Suppressor macrophage (primary cell): Measurements from ENCODE around the gene RRP7A.
"Not testable (repeated sequence)": the region's sequence is repeated elsewhere in the genome, so short reads cannot be mapped to it uniquely, and the experiment has no call there.

ENCODE experiments used
- DNase-seq, 4 experiments: peaks; one replicate each; pipeline ENCODE4 v3.0.0-alpha.2; 2020 to 2022

RRP7A gene

GRCh38 chr22:42536166-42536565 is 16.6 kb upstream of the RRP7A start:
- no peak for DNase-seq

DNA sequence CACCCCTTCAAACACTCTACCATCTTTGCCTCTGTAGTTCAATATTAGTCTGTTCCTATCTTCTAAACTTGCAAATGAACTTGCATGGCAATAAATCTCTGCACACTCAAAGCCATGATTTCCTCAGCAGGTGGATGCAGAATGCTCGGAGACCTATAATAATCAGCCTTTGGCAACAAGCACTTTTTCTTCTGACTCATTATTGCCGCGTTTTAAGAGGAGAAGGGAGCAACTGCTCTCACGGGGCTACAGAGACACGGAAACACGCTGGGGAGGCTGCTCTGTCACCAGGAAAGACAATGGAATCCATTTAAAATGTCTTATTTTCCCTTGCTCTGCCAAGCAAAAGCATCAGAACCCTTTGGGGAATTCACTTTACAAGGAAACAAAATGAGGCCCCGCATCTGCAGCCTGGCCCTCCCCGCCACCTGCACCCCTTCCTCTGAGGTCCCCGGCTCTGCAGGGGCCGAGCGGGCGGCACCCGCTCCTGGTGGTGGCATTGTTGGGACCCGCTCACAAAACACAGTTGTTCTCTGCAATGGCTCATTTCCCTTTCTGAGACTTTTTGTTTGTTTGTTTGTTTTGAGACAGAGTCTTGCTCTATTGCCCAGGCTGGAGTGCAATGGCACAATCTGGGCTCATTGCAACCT is 15.6 kb upstream of the RRP7A start:
- not testable (repeated sequence) for DNase-seq

DNA sequence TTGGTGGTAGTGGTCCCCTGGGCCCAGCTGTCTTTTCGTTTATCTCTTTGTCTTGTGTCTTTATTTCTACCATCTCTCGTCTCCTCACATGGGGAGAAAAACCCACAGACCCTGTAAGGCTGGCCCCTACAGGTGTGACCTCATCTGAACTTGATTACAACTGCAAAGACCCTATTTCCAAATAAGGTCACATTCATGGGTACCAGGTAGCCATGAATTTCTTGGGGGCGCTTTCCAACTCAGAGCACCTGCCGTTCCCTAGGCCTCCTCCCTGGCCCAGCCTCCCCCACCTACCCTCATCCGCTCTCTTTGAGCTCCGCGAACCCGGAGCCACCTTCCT is 14.0 kb upstream of the RRP7A start:
- no peak for DNase-seq

DNA sequence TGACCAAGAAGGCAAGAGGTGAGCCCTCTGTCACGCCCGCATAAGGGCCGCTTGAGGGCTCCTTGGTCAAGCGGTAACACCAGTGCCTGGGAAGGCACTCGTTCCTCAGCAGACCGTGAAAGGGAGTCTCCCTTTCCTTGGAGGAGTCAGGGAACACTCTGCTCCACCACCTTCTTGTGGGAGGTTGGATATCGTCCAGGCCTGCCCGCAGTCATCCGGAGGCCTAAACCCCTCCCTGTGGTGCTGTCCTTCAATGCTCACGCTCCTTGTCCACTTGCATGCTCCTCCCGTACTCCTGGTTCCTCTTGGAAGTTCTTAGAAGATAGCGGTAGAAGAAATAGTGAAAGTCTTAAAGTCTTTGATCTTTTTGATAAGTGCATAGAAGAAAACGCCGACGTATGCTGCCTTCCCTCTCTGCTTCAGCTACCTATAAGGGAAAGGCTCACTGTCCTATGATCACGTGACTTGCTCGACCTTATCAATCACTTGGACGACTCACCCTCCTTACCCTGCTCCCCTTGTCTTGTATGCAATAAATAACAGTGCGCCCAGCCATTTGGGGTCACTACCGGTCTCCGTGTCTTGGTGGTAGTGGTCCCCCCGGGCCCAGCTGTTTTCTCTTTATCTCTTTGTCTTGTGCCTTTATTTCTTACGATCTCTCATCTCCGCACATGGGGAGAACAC is 11.9 kb upstream of the RRP7A start:
- not testable (repeated sequence) for DNase-seq

DNA sequence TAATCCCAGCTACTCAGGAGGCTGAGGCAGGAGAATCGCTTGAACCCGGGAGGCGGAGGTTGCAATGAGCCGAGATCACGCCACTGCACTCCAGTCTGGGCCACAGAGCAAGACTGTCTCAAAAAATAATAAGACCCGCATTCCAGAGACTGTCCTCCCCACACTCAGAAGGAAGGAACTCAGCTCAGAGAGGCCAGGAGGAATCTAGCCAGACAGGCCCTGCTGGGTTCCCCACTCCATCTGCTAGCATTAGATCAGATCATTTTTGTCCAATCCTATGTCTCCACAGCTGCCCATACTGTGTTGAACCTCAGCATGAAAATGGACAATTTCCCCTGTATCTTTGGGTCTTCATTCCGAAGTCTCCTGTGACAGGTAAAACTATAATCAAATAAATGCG is 9.8 kb upstream of the RRP7A start:
- not testable (repeated sequence) for DNase-seq

DNA sequence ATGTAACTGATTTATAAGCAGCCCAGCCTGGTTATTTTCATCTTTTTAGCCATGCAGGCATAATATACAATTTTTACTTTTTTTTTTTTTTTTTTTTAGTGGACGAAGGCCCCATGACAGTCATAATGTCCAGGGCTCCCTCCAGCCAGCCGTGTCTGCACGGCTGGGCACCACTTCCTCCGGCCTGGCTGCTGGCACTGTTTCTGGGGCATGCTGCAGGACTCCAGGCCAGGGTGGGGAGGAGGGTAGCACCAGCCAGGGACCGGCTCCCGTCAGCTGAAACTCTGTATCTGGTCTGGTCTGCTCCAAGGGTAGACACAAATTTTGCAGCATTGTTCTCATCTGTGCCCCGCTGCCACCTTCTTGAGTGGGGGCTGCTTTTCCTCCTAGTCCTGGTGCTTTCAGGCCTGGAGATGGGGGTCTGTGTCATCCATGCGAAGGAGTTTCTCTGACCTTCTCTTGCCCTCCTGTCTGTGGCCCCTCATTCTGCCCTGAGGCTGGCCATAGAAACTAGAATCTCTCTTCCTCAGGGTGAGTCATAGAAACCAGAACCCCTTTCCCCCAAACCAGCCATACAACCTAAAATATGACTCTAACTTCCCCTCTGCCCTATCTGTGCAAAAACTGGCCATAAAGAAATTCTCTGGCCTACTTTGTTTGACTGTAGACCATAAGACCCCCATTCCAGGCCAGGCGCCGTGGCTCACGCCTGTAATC is 9.2 kb upstream of the RRP7A start:
- DNase-seq: no peak

- DNase-seq: no peak
Observed at GRCh38 chr22:42522546-42522945, 3.0 kb upstream of the RRP7A start.

GRCh38 chr22:42521228-42521546 is 1.6 kb upstream of the RRP7A start:
- DNase-seq: no peak

DNA sequence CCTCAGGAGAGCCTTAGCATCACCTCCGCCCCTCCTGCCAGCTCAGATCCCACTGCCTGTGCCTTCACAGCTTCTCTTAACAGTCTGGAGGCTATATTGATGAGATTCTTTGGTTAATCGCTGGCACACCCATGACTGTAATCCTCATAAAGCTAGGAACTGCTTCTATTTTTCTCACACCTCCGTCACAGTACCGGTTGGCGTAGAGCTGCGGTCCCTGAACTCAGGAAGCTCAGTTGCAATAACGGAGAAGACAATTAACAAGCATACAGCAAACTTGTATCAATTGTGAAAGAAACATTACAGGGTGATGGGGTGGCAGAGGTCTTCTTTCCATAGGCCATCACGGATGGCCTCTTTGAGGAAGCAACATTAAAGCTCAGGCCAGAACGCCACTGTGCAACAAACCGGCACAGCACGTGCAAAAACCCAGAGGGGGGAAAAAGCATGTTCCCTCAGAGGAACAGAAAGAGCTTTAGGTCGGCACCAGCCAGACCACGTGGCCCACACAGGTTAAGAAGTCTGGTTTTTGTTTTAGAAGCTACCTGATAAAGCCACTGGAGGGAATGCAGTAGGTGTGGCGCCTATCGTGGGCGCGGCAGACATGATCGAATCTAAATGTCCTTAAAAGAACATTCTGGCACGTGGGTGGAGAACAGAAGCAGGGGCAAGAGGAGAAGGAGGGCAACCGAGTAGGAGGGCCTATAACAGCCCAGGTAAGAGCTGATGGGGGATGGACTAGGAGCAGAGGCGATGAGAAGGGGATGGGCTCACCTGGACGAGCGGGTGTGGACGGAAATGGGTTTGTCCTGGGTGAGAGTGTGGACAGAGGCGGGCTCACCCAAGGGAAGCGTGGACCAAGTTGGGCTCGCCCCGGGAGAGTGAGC is 715 bp downstream of the RRP7A start:
- DNase-seq: peak in 1 of 4 experiments; percentile 20

GRCh38 chr22:42517103-42517502 is 2.5 kb downstream of the RRP7A start:
- not testable (repeated sequence) for DNase-seq

GRCh38 chr22:42515896-42516295 is 3.7 kb downstream of the RRP7A start:
- no peak for DNase-seq

DNA sequence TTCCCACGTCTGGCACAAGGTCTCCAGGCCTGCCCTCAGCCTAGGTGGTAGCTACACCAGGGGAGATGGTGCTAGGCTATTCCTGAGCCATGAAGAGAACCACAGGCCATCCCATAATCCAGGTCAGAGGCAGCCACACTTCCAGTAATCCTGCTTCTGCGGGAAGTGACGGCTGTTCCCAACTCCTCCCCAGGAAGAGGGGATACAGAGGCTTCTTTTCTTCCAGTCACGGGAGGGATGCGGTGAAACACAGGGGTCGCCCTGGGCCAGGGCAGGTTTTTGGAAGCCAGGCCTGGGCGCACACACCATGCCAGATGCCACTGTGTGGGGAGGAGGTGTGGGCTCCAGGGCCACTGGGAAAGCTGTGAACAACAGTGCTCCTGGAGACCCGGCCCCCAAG is 4.3 kb downstream of the RRP7A start:
- DNase-seq: not testable (repeated sequence)

GRCh38 chr22:42514331-42514730 is 5.3 kb downstream of the RRP7A start:
- not testable (repeated sequence) for DNase-seq

DNA sequence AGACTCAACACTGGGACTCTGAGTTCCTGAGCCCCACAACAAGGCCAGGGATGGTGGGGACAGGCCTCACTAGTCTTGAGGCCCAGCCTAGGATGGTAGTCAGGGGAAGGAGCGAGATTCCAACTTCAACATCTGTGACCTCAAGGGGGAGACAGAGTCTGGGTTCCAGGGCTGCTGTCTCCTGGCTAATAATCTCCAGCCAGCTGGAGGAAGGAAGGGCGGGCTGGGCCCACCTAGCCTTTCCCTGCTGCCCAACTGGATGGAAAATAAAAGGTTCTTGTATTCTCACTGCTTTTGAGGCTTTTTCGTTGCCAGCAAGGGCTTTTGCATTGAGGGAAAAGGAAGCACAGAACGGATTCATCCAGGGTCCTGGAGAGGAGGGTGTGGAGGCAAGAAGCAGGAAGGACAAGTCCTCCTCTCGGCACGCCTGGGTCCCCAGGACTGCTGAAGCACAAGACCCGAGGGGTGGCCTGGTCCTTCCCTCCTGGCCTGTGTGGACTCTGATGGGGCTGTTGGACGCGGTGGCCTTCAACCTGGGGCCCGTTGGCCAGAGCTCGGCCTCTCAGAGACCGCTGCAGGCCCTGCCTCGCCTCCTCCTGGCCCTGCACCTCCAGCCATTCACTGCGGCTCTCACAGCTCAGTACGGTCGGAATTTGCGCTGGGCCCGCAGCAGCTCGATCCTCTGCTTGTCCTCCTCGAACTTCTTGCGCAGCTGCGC is 7.2 kb downstream of the RRP7A start:
- not testable (repeated sequence) for DNase-seq

GRCh38 chr22:42511401-42511891 is 8.2 kb downstream of the RRP7A start:
- no peak for DNase-seq

DNA sequence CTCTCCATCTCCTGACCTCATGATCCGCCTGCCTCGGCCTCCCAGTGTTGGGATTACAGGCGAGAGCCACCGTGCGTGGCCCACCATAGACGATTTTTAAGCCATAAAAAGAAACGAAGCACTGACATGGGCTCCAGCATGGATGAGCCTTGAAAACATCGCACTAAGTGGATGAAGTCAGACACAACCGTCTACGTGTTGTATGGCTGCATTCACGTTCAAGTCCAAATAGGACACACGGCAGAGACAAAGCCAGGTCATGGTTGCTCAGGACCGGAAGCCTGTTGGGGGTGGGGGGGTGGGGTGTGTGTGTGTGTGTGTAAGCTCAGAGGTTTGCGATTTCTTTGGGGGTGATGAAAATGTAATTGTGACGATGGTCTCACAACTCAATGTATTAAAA is 10.0 kb downstream of the RRP7A start:
- no peak for DNase-seq

DNA sequence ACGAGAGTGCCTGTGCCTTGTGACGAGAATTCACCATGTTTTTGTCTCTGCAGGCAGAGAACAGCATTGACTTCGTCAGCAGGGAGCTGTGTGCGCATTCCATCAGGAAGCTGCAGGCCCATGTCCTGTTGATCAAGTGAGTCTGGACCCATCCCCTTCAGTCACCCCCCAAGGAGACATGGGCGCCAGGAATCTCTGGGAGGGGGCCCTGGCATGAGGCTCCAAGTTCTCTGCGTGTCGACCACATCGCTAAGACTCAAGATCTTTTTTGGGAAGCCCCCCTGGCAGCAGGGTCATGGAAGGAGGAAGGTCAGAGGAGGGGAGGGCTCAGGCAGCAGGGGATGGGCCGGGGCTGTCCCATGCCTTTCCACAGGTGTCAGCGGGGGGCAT is 10.6 kb downstream of the RRP7A start:
- not testable (repeated sequence) for DNase-seq

GRCh38 chr22:42508327-42508974 is 11.1 kb downstream of the RRP7A start:
- DNase-seq: not testable (repeated sequence)

- no peak for DNase-seq
Observed at GRCh38 chr22:42500836-42501179, 18.8 kb downstream of the RRP7A start.

GRCh38 chr22:42500161-42500835 is 19.3 kb downstream of the RRP7A start:
- DNase-seq: peak; percentile 75 to 92 (median 86)

DNA sequence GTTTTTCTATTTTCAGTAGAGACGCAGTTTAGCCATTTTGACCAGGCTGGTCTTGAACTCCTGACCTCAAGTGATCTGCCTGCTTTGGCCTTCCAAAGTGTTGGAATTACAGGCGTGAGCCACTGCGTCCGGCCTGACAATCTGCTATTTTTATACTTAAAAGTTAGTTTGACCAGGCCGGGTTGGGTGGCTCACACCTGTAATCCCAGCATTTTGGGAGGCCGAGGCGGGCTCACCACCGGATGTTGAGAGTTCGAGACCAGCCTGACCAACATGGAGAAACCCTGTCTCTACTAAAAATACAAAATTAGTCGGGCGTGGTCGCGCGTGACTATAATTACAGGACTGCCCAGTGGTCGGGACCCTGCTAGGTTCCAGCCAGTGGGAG is 19.8 kb downstream of the RRP7A start:
- DNase-seq: not testable (repeated sequence)
